ENCODE measurements around the gene KYAT1.
A peak's percentile ranks its signal among the peaks of the same experiment; 100 is the strongest.

The KYAT1 gene

GRCh38 chr9:128828267-128828666 is 53.5 kb downstream of the KYAT1 start:
- Histone ChIP-seq H3K9ac (ENCODE audit: low read length) (peak overlapping the region; percentile 80), H3K27me3 (ENCODE audit: control insufficient read depth, insufficient read depth, low read length) (no peaks in the 10 kb centered on the region), H3K4me3 (ENCODE audit: low read length) (peak overlapping the region; percentile 87), H3K36me3 (ENCODE audit: control insufficient read depth, low read depth, low read length) (peaks cover 38% of the 10 kb centered on the region), H3K9me3 (ENCODE audit: control insufficient read depth, low read depth, low read length) (no peaks in the 10 kb centered on the region), H3K27ac (ENCODE audit: low read length) (no peak overlapping the region), H3K4me1 (ENCODE audit: control insufficient read depth, low read depth, low read length) (no peaks in the 10 kb centered on the region)

- H3K27ac ChIP-seq (ENCODE audit: low read length), result no peak overlapping the region
- no peak overlapping the region for H3K4me3 ChIP-seq (ENCODE audit: low read length)
- peaks cover 57% of the 10 kb centered on the region for H3K36me3 ChIP-seq (ENCODE audit: control insufficient read depth, low read depth, low read length)
These were observed 55.6 kb downstream of the KYAT1 start for GRCh38 chr9:128825923-128826700.

GRCh38 chr9:128824911-128825310 is 56.8 kb downstream of the KYAT1 start:
- Histone ChIP-seq H3K27me3 (ENCODE audit: control insufficient read depth, insufficient read depth, low read length) (no peaks in the 10 kb centered on the region), H3K9me3 (ENCODE audit: control insufficient read depth, low read depth, low read length) (no peaks in the 10 kb centered on the region), H3K27ac (ENCODE audit: low read length) (no peak overlapping the region), H3K9ac (ENCODE audit: low read length) (no peak overlapping the region), H3K4me3 (ENCODE audit: low read length) (no peak overlapping the region), H3K4me1 (ENCODE audit: control insufficient read depth, low read depth, low read length) (no peaks in the 10 kb centered on the region), H3K36me3 (ENCODE audit: control insufficient read depth, low read depth, low read length) (peaks cover 57% of the 10 kb centered on the region)

More at GRCh38 chr9:128825923-128826700, 55.6 kb downstream of the KYAT1 start:
- H3K9ac ChIP-seq (ENCODE audit: low read length), result no peak overlapping the region
- no peaks in the 10 kb centered on the region for H3K4me1 ChIP-seq (ENCODE audit: control insufficient read depth, low read depth, low read length)
- H3K9me3 ChIP-seq (ENCODE audit: control insufficient read depth, low read depth, low read length), result no peaks in the 10 kb centered on the region
- no peaks in the 10 kb centered on the region for H3K27me3 ChIP-seq (ENCODE audit: control insufficient read depth, insufficient read depth, low read length)

GRCh38 chr9:128823903-128824406 is 57.8 kb downstream of the KYAT1 start:
- Histone ChIP-seq H3K4me1 (ENCODE audit: control insufficient read depth, low read depth, low read length) (no peaks in the 10 kb centered on the region), H3K27ac (ENCODE audit: low read length) (no peak overlapping the region), H3K4me3 (ENCODE audit: low read length) (no peak overlapping the region), H3K9me3 (ENCODE audit: control insufficient read depth, low read depth, low read length) (no peaks in the 10 kb centered on the region), H3K36me3 (ENCODE audit: control insufficient read depth, low read depth, low read length) (peaks cover 57% of the 10 kb centered on the region), H3K27me3 (ENCODE audit: control insufficient read depth, insufficient read depth, low read length) (no peaks in the 10 kb centered on the region), H3K9ac (ENCODE audit: low read length) (no peak overlapping the region)

DNA sequence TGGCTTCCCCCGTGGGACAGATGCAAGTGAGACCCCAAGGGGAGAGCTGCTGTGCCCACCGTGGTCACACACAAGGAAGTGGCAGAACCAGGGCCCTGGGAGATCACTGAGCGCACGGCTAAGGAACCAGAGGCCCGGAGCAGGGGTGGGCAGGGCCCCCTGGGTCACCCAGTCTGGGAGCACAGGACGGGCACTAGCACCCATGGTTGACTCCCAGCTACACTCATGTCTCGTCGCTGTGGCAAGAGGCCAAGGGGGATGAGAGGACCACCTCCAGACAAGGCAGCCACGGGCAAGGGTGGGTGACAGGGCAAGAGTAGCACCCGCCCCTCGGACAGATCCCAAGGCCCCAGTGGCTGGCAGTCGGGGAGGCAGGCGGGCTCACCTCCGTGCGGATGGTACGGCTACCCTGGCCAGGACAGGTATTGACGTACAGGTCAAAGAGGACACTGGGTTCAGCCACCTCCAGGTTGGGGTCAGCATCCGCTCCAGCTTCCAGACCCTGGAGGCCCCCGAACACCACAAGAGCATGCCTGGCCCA is 58.3 kb downstream of the KYAT1 start:
- no peak overlapping the region for H3K27ac ChIP-seq (ENCODE audit: low read length)
- peaks cover 57% of the 10 kb centered on the region for H3K36me3 ChIP-seq (ENCODE audit: control insufficient read depth, low read depth, low read length)

DNA sequence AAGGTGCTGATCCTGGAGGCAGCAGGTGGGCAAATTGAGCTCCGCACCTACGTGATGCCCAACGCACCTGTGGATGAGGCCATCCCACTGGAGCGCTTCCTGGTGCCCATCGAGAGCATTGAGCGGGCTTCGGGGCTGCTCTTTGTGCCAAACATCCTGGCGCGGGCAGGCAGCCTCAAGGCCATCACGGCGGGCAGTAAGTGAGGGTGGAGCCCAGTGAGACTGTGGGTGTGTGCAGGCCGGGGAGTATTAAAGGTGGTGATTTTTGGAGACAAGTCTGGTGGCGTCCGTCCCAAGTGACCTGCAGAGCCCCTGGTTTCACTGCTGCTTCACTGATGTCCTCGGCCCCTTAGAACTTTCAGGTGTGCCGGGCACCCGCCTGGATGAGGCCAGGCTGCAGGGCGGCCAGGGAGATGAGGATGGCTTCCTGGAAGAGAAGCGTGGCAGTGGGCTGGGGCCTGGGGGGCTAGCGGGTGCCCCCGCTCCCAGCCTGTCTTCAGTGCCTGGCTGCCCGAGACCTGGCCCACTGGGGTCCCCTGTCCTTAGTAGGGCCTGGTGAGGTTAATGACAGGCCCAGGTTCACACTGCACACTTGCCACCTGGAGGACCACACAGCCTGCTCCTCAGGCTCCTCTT is 59.2 kb downstream of the KYAT1 start:
- Histone ChIP-seq H3K9ac (ENCODE audit: low read length) (no peak overlapping the region), H3K27me3 (ENCODE audit: control insufficient read depth, insufficient read depth, low read length) (peaks cover 1% of the 10 kb centered on the region), H3K9me3 (ENCODE audit: control insufficient read depth, low read depth, low read length) (no peaks in the 10 kb centered on the region), H3K4me1 (ENCODE audit: control insufficient read depth, low read depth, low read length) (no peaks in the 10 kb centered on the region), H3K36me3 (ENCODE audit: control insufficient read depth, low read depth, low read length) (peaks cover 57% of the 10 kb centered on the region), H3K4me3 (ENCODE audit: low read length) (no peak overlapping the region), H3K27ac (ENCODE audit: low read length) (no peak overlapping the region)

More for the DNA sequence above, 58.3 kb downstream of the KYAT1 start:
- Histone ChIP-seq H3K4me3 (ENCODE audit: low read length) (no peak overlapping the region), H3K9me3 (ENCODE audit: control insufficient read depth, low read depth, low read length) (no peaks in the 10 kb centered on the region), H3K27me3 (ENCODE audit: control insufficient read depth, insufficient read depth, low read length) (no peaks in the 10 kb centered on the region), H3K9ac (ENCODE audit: low read length) (no peak overlapping the region), H3K4me1 (ENCODE audit: control insufficient read depth, low read depth, low read length) (no peaks in the 10 kb centered on the region)

GRCh38 chr9:128821584-128822406 is 60.0 kb downstream of the KYAT1 start:
- Histone ChIP-seq H3K9ac (ENCODE audit: low read length) (no peak overlapping the region), H3K4me3 (ENCODE audit: low read length) (no peak overlapping the region), H3K36me3 (ENCODE audit: control insufficient read depth, low read depth, low read length) (peaks cover 50% of the 10 kb centered on the region), H3K27ac (ENCODE audit: low read length) (no peak overlapping the region), H3K9me3 (ENCODE audit: control insufficient read depth, low read depth, low read length) (no peaks in the 10 kb centered on the region), H3K27me3 (ENCODE audit: control insufficient read depth, insufficient read depth, low read length) (peaks cover 4% of the 10 kb centered on the region), H3K4me1 (ENCODE audit: control insufficient read depth, low read depth, low read length) (no peaks in the 10 kb centered on the region)

DNA sequence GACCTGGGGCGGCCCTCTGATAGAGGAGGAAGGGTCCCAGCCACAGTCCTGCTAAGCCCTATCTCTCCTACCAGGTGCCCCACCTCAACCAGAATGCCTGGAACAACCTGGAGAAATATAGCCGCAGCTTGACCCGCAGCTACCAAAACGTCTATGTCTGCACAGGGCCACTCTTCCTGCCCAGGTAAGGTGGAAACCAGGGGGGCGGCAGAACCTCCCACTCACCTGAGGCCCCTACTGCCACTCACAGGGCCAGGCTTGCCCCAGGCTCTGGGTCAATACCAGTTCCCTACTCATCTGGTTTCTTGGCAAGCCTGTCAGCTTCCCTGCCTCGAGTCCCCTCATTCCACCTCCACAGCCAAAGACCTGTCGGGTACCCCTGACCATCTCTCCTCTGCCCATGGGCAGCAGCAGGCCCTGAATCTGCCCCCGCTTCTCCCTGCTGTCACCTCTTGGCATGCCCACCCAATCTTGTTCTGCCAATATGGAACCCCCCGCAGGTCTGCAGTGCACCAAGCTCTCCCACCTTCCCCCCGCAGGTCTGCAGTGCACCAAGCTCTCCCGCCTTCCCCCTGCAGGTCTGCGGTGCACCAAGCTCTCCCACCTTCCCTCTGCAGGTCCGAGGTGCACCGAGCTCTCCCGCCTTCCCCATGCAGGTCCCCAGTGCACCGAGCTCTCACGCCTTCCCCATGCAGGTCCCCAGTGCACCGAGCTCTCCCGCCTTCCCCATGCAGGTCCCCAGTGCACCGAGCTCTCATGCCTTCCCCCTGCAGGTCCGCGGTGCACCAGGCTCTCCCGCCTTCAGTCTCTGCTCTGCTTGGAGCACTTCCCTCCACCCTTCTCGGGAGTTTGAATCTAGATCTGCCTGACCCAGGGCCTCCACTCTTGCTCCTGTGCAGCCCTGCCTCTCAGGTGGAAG is 60.8 kb downstream of the KYAT1 start:
- Histone ChIP-seq H3K27me3 (ENCODE audit: control insufficient read depth, insufficient read depth, low read length) (peaks cover 4% of the 10 kb centered on the region), H3K9me3 (ENCODE audit: control insufficient read depth, low read depth, low read length) (no peaks in the 10 kb centered on the region), H3K4me1 (ENCODE audit: control insufficient read depth, low read depth, low read length) (no peaks in the 10 kb centered on the region), H3K4me3 (ENCODE audit: low read length) (no peak overlapping the region), H3K27ac (ENCODE audit: low read length) (no peak overlapping the region), H3K9ac (ENCODE audit: low read length) (no peak overlapping the region), H3K36me3 (ENCODE audit: control insufficient read depth, low read depth, low read length) (peaks cover 46% of the 10 kb centered on the region)

GRCh38 chr9:128819716-128820664 is 61.8 kb downstream of the KYAT1 start:
- Histone ChIP-seq H3K36me3 (ENCODE audit: control insufficient read depth, low read depth, low read length) (peaks cover 36% of the 10 kb centered on the region), H3K27ac (ENCODE audit: low read length) (no peak overlapping the region), H3K27me3 (ENCODE audit: control insufficient read depth, insufficient read depth, low read length) (peaks cover 4% of the 10 kb centered on the region), H3K4me3 (ENCODE audit: low read length) (no peak overlapping the region), H3K9ac (ENCODE audit: low read length) (no peak overlapping the region), H3K9me3 (ENCODE audit: control insufficient read depth, low read depth, low read length) (no peaks in the 10 kb centered on the region), H3K4me1 (ENCODE audit: control insufficient read depth, low read depth, low read length) (no peaks in the 10 kb centered on the region)
